Activated CD4-positive, alpha-beta T cell treated with anti-CD3 and anti-CD28 coated beads, Interleukin-2, amount 50 U/mL, for 48 hours (primary cell): Measurements from ENCODE around the gene FGF18.
A peak's percentile ranks its signal among the peaks of the same experiment; 100 is the strongest.

Source experiments
- DNase-seq, 2 experiments: peaks; one replicate each; pipeline ENCODE4 v3.0.0-alpha.2; 2020

FGF18 gene

GRCh38 chr5:171445644-171446516, 26.4 kb downstream of the FGF18 start:
- no peak for DNase-seq

- no peak for DNase-seq
Measured at GRCh38 chr5:171447226-171447625, 27.8 kb downstream of the FGF18 start.

GRCh38 chr5:171449426-171449825, 30.0 kb downstream of the FGF18 start:
- DNase-seq: no peak

- peak; percentile 31 to 42 for DNase-seq
Measured at GRCh38 chr5:171450423-171451331, 31.2 kb downstream of the FGF18 start.

GRCh38 chr5:171451421-171451820, 32.0 kb downstream of the FGF18 start:
- no peak for DNase-seq

GRCh38 chr5:171453056-171453725, 33.7 kb downstream of the FGF18 start:
- no peak for DNase-seq

GRCh38 chr5:171453988-171454387, 34.5 kb downstream of the FGF18 start:
- DNase-seq: no peak

GRCh38 chr5:171454549-171454948, 35.1 kb downstream of the FGF18 start:
- DNase-seq: no peak

- DNase-seq: no peak
Measured at GRCh38 chr5:171455522-171455921, 36.1 kb downstream of the FGF18 start.

- no peak for DNase-seq
Measured at GRCh38 chr5:171457208-171457981, 37.9 kb downstream of the FGF18 start.

GRCh38 chr5:171459839-171460238, 40.4 kb downstream of the FGF18 start:
- DNase-seq: no peak

GRCh38 chr5:171462136-171462927, 42.9 kb downstream of the FGF18 start:
- no peak for DNase-seq

- no peak for DNase-seq
Measured at GRCh38 chr5:171462928-171463861, 43.7 kb downstream of the FGF18 start.

GRCh38 chr5:171463862-171464229, 44.4 kb downstream of the FGF18 start:
- DNase-seq: no peak

GRCh38 chr5:171464829-171465228, 45.4 kb downstream of the FGF18 start:
- no peak for DNase-seq

GRCh38 chr5:171467107-171467506, 47.7 kb downstream of the FGF18 start:
- no peak for DNase-seq

GRCh38 chr5:171469326-171469725, 49.9 kb downstream of the FGF18 start:
- no peak for DNase-seq

GRCh38 chr5:171470420-171470819, 51.0 kb downstream of the FGF18 start:
- DNase-seq: no peak

GRCh38 chr5:171474230-171474813, 54.9 kb downstream of the FGF18 start:
- no peak for DNase-seq

GRCh38 chr5:171475596-171475995, 56.1 kb downstream of the FGF18 start:
- no peak for DNase-seq
